ENCODE data around the gene LARP7. TPM values are rescaled to one million over a fixed set of nuclear protein-coding genes. Genes with fewer than 3 reads are reported as not detected.
"Not testable (repeated sequence)": the region's sequence is repeated elsewhere in the genome, so short reads cannot be mapped to it uniquely, and the experiment has no call there.

LARP7 gene
- total RNA-seq: 10 to 100 TPM; 38.6 to 41.3 TPM
- 10 to 100 TPM; 48.4 to 73.0 TPM for polyA plus RNA-seq
- long read RNA-seq, donor 1, partial matches to known transcripts: 11 of 22 reads
- long read RNA-seq, donor 1, other reads (novel, unspliced or antisense): 4 of 22 reads
- long read RNA-seq, donor 2, partial matches to known transcripts: 16 of 26 reads
- long read RNA-seq, donor 2, other reads (novel, unspliced or antisense): 6 of 26 reads

GRCh38 chr4:112636688-112637551, at the start of gene LARP7, which contains the start of gene ZGRF1:
Gene LARP7, plus strand, starts transcription at chr4:112637143. Its CDS starts 7,527 bp downstream, at chr4:112644670.
Gene ZGRF1, minus strand, starts transcription at chr4:112636909. Its CDS starts 3,733 bp downstream, at chr4:112633176.
- intact Hi-C loops (cut with DNase I): loop anchor here in 1 of 2 donors (5.0 kb wide), 1 partner anchor 300 kb away; no protein-coding TSS in a partner anchor

GRCh38 chr4:112589206-112589605, 47.7 kb upstream of the LARP7 start:
- ATAC-seq (ENCODE audit: low FRiP score) (no peak), DNase-seq (no peak)
- no peak overlapping the region for H3K27ac ChIP-seq (ENCODE audit: low read depth in 1 of 2, low read length in 2 of 2)
- no peak overlapping the region for H3K4me3 ChIP-seq (ENCODE audit: low read length in 2 of 2)
- no peaks in the 10 kb centered on the region for H3K4me1 ChIP-seq (ENCODE audit: control insufficient read depth in 1 of 2, insufficient read depth in 2 of 2, low read length in 2 of 2)
- no peaks in the 10 kb centered on the region for H3K9me3 ChIP-seq (ENCODE audit: control insufficient read depth, low read length)
- intact Hi-C loops (cut with DNase I): no loop called here
- H3K36me3 ChIP-seq (ENCODE audit: control insufficient read depth in 1 of 2, insufficient read depth in 2 of 2, low read length in 1 of 2): no peaks in the 10 kb centered on the region
- no peaks in the 10 kb centered on the region for H3K27me3 ChIP-seq (ENCODE audit: control insufficient read depth in 1 of 2, insufficient read depth in 2 of 2, low read length in 1 of 2)

More at GRCh38 chr4:112636688-112637551, at the start of gene LARP7, which contains the start of gene ZGRF1:
- 0% methylated on average over 66 of the region's 66 CpGs for WGBS, 2 donors
- Histone ChIP-seq H3K9me3 (ENCODE audit: control insufficient read depth, low read length) (no peaks in the 10 kb centered on the region), H3K4me1 (ENCODE audit: control insufficient read depth in 1 of 2, insufficient read depth in 2 of 2, low read length in 2 of 2) (peaks cover 0 to 2% of the 10 kb centered on the region in 2 donors), H3K27me3 (ENCODE audit: control insufficient read depth in 1 of 2, insufficient read depth in 2 of 2, low read length in 1 of 2) (no peaks in the 10 kb centered on the region), H3K4me3 (ENCODE audit: low read length in 2 of 2) (peak within 1 kb of the TSS; percentile 92), H3K27ac (ENCODE audit: low read depth in 1 of 2, low read length in 2 of 2) (peak within 1 kb of the TSS; percentile 78 to 85), H3K36me3 (ENCODE audit: control insufficient read depth in 1 of 2, insufficient read depth in 2 of 2, low read length in 1 of 2) (no peaks in the 10 kb centered on the region)
- ATAC-seq (ENCODE audit: low FRiP score): peak; percentile 99
- peak; percentile 100 for DNase-seq

DNA sequence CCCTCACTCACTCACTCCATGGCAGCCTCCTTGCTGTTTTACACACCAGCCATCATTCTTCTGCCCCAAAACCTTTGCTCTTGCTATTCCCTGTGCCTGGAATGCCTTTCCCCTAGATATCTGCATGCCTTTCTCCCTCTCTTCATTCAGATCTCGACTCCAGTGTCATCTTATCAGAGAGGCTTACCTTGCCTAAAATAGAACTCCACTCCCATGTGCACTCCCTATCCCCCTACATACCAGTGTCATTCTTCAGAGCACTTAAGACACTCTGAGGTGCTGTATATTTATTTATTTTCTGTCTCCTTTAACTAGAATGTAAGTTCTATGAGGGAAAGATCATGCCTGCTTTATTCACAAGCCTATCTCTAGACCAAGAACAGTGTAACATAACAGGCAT, 45.4 kb upstream of the LARP7 start:
- intact Hi-C loops (cut with DNase I): no loop called here
- Histone ChIP-seq H3K4me1 (ENCODE audit: control insufficient read depth in 1 of 2, insufficient read depth in 2 of 2, low read length in 2 of 2) (no peaks in the 10 kb centered on the region), H3K4me3 (ENCODE audit: low read length in 2 of 2) (no peak overlapping the region), H3K27me3 (ENCODE audit: control insufficient read depth in 1 of 2, insufficient read depth in 2 of 2, low read length in 1 of 2) (no peaks in the 10 kb centered on the region), H3K9me3 (ENCODE audit: control insufficient read depth, low read length) (no peaks in the 10 kb centered on the region), H3K36me3 (ENCODE audit: control insufficient read depth in 1 of 2, insufficient read depth in 2 of 2, low read length in 1 of 2) (no peaks in the 10 kb centered on the region), H3K27ac (ENCODE audit: low read depth in 1 of 2, low read length in 2 of 2) (no peak overlapping the region)
- ATAC-seq (ENCODE audit: low FRiP score) (no peak), DNase-seq (no peak)
- 53% methylated on average over 1 of the region's 1 CpG for WGBS, 2 donors

- intact Hi-C loops (cut with DNase I): no loop called here
- H3K27ac ChIP-seq (ENCODE audit: low read depth in 1 of 2, low read length in 2 of 2): no peak overlapping the region
- no peaks in the 10 kb centered on the region for H3K36me3 ChIP-seq (ENCODE audit: control insufficient read depth in 1 of 2, insufficient read depth in 2 of 2, low read length in 1 of 2)
- no peak overlapping the region for H3K4me3 ChIP-seq (ENCODE audit: low read length in 2 of 2)
- no peak for DNase-seq
- ATAC-seq (ENCODE audit: low FRiP score): no peak
- no peaks in the 10 kb centered on the region for H3K27me3 ChIP-seq (ENCODE audit: control insufficient read depth in 1 of 2, insufficient read depth in 2 of 2, low read length in 1 of 2)
- no peaks in the 10 kb centered on the region for H3K9me3 ChIP-seq (ENCODE audit: control insufficient read depth, low read length)
- no peaks in the 10 kb centered on the region for H3K4me1 ChIP-seq (ENCODE audit: control insufficient read depth in 1 of 2, insufficient read depth in 2 of 2, low read length in 2 of 2)
Observed at GRCh38 chr4:112592717-112593116, 44.2 kb upstream of the LARP7 start.

DNA sequence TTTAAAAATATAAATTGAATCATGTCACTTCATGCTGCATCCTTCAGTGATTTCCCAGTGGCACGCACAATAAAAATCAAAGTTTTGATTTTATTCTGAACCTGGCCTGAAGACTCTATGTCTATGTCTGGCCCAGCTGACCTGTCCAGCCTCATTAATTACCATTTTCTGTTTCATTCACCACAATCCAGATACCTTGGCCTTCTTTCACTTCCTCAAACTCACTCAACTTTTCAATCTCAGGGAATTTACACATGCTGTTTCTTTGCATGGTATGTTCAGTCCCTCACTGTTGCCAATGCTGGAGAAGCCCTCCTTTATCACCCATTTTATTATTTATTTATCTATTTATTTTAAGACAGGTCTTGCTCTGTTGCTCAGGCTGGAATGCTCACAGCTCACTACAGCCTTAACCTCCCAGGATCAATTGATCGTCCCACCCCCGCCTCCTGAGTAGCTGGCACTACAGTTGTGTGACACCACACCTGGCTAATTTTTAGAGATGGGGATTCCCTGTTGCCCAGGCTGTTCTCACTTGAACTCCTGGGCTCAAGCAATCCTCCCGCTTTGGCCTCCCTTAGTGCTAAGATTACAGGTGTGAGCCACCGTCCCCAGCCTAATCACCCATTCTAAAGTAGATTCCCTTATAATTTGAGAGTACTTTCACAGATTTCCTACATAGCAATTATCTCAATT, 43.4 kb upstream of the LARP7 start:
- Histone ChIP-seq H3K27me3 (ENCODE audit: control insufficient read depth in 1 of 2, insufficient read depth in 2 of 2, low read length in 1 of 2) (no peaks in the 10 kb centered on the region), H3K4me1 (ENCODE audit: control insufficient read depth in 1 of 2, insufficient read depth in 2 of 2, low read length in 2 of 2) (no peaks in the 10 kb centered on the region), H3K9me3 (ENCODE audit: control insufficient read depth, low read length) (no peaks in the 10 kb centered on the region), H3K27ac (ENCODE audit: low read depth in 1 of 2, low read length in 2 of 2) (no peak overlapping the region), H3K36me3 (ENCODE audit: control insufficient read depth in 1 of 2, insufficient read depth in 2 of 2, low read length in 1 of 2) (no peaks in the 10 kb centered on the region), H3K4me3 (ENCODE audit: low read length in 2 of 2) (no peak overlapping the region)
- DNase-seq (no peak), ATAC-seq (ENCODE audit: low FRiP score) (no peak)
- intact Hi-C loops (cut with DNase I): no loop called here
- 88 to 98% methylated on average over 5 of the region's 5 CpGs for WGBS, 2 donors

DNA sequence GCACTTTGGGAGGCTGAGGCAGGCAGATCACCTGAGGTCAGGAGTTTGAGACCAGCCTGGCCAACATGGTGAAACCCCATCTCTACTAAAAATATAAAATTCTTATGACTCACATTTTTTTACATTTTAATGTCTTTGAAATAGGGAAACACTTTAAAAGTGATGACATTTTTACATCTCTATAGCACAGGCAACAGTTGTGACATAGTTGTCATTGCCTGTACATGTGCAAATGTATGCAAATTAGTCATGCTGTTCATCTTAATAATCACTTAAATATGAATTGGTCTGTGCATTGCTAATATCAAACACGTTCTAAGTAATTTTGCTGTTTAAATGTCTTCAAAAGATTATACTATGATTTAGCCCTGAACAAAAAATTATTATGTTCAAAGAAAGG, 42.0 kb upstream of the LARP7 start:
- Histone ChIP-seq H3K4me1 (ENCODE audit: control insufficient read depth in 1 of 2, insufficient read depth in 2 of 2, low read length in 2 of 2) (no peaks in the 10 kb centered on the region), H3K27ac (ENCODE audit: low read depth in 1 of 2, low read length in 2 of 2) (no peak overlapping the region), H3K4me3 (ENCODE audit: low read length in 2 of 2) (no peak overlapping the region), H3K9me3 (ENCODE audit: control insufficient read depth, low read length) (no peaks in the 10 kb centered on the region), H3K27me3 (ENCODE audit: control insufficient read depth in 1 of 2, insufficient read depth in 2 of 2, low read length in 1 of 2) (no peaks in the 10 kb centered on the region), H3K36me3 (ENCODE audit: control insufficient read depth in 1 of 2, insufficient read depth in 2 of 2, low read length in 1 of 2) (no peaks in the 10 kb centered on the region)
- no peak for DNase-seq
- ATAC-seq (ENCODE audit: low FRiP score): no peak
- intact Hi-C loops (cut with DNase I): no loop called here
- WGBS, 2 donors: 93 to 96% methylated on average over 1 of the region's 1 CpG

DNA sequence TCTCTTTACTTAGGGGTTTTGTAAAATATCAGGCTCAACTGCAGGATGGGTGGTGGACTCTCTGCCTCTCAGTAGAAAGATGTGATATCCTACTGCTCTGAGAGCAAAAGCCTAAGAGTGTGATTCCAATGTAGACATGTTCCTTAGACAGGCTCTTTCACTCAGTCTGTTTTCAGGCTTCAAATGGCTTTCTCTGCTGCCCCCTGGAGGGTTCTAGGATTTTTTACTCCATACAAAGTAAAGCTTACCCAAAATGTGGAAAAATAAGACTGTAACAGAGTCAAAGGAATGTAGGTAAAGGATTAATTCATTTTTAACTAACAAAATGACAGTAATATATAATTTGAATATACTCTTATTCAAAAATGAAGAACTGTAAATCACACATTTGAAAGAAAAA, 32.4 kb upstream of the LARP7 start:
- Histone ChIP-seq H3K9me3 (ENCODE audit: control insufficient read depth, low read length) (no peaks in the 10 kb centered on the region), H3K36me3 (ENCODE audit: control insufficient read depth in 1 of 2, insufficient read depth in 2 of 2, low read length in 1 of 2) (no peaks in the 10 kb centered on the region), H3K4me1 (ENCODE audit: control insufficient read depth in 1 of 2, insufficient read depth in 2 of 2, low read length in 2 of 2) (no peaks in the 10 kb centered on the region), H3K4me3 (ENCODE audit: low read length in 2 of 2) (no peak overlapping the region), H3K27me3 (ENCODE audit: control insufficient read depth in 1 of 2, insufficient read depth in 2 of 2, low read length in 1 of 2) (no peaks in the 10 kb centered on the region), H3K27ac (ENCODE audit: low read depth in 1 of 2, low read length in 2 of 2) (no peak overlapping the region)
- intact Hi-C loops (cut with DNase I): loop anchor here in 1 of 2 donors (5.0 kb wide), 1 partner anchor 277 kb away; no protein-coding TSS in a partner anchor
- ATAC-seq (ENCODE audit: low FRiP score): peak; percentile 74
- no peak for DNase-seq

GRCh38 chr4:112612814-112613213, 24.1 kb upstream of the LARP7 start:
- WGBS, 2 donors: 72 to 92% methylated on average over 2 of the region's 2 CpGs
- H3K27ac ChIP-seq (ENCODE audit: low read depth in 1 of 2, low read length in 2 of 2); H3K9me3 ChIP-seq (ENCODE audit: control insufficient read depth, low read length); intact Hi-C loops (cut with DNase I); H3K4me1 ChIP-seq (ENCODE audit: control insufficient read depth in 1 of 2, insufficient read depth in 2 of 2, low read length in 2 of 2); H3K4me3 ChIP-seq (ENCODE audit: low read length in 2 of 2); DNase-seq; H3K36me3 ChIP-seq (ENCODE audit: control insufficient read depth in 1 of 2, insufficient read depth in 2 of 2, low read length in 1 of 2); H3K27me3 ChIP-seq (ENCODE audit: control insufficient read depth in 1 of 2, insufficient read depth in 2 of 2, low read length in 1 of 2); ATAC-seq (ENCODE audit: low FRiP score): not testable (repeated sequence)
